GM23338 (cell line): ENCODE results near the gene MOGAT1. TPM values are rescaled to one million over a fixed set of nuclear protein-coding genes. Genes with fewer than 3 reads are reported as not detected.

Experiments
- ATAC-seq: fragments of 200-7000 bp; cut with Tn5 transposase; 3 replicates; pipeline ENCODE4 v1.9.1; 2020
- DNase-seq: peaks from one replicate; pipeline ENCODE4 v3.0.0-alpha.2; 2015; ENCODE audit warnings: low spot score
- H2AFZ ChIP-seq: fragments of 200-600 bp; sonication (generic); 2 replicates; pipeline ENCODE4 v1.8.0; 2016; ENCODE audit warnings: antibody characterized with exemption, mild to moderate bottlenecking, moderate library complexity
- H3F3A ChIP-seq: fragments of 200-600 bp; sonication (generic); replicated peaks from 2 replicates; pipeline ENCODE4 v1.8.0; 2017; ENCODE audit warnings: antibody characterized with exemption, mixed run types, low read depth
- H3K27ac ChIP-seq: fragments of 200-600 bp; sonication (generic); 2 replicates; pipeline ENCODE4 v1.6.1; 2016; ENCODE audit warnings: low read depth
- H3K27me3 ChIP-seq: fragments of 200-600 bp; sonication (generic); 2 replicates; pipeline ENCODE4 v1.8.0; 2016; ENCODE audit warnings: mild to moderate bottlenecking, mixed run types, moderate library complexity; ENCODE audit not compliant: insufficient read depth
- H3K36me3 ChIP-seq: fragments of 200-600 bp; sonication (generic); 2 replicates; pipeline ENCODE4 v1.8.0; 2016; ENCODE audit warnings: mild to moderate bottlenecking; ENCODE audit not compliant: insufficient read depth
- H3K4me1 ChIP-seq: fragments of 200-600 bp; sonication (generic); 2 replicates; pipeline ENCODE4 v1.8.0; 2016; ENCODE audit warnings: mild to moderate bottlenecking, moderate library complexity; ENCODE audit not compliant: insufficient read depth
- H3K4me2 ChIP-seq: fragments of 200-600 bp; sonication (generic); 2 replicates; pipeline ENCODE4 v1.7.1; 2017; ENCODE audit warnings: mixed run types
- H3K4me3 ChIP-seq: fragments of 200-600 bp; sonication (generic); 2 replicates; pipeline ENCODE4 v1.6.1; 2016; ENCODE audit warnings: mixed run types
- H3K79me2 ChIP-seq: fragments of 200-600 bp; sonication (generic); replicated peaks from 2 replicates; pipeline ENCODE4 v1.8.0; 2017; ENCODE audit warnings: mild to moderate bottlenecking; ENCODE audit not compliant: insufficient read depth
- H3K9me2 ChIP-seq: fragments of 200-600 bp; sonication (generic); 2 replicates; pipeline ENCODE4 v1.8.0; 2017; ENCODE audit not compliant: insufficient read depth
- H4K20me1 ChIP-seq: fragments of 200-600 bp; sonication (generic); replicated peaks from 2 replicates; pipeline ENCODE4 v1.8.0; 2017; ENCODE audit warnings: mild to moderate bottlenecking; ENCODE audit not compliant: insufficient read depth
- H3K27ac Mint-ChIP-seq: 2 replicates; pipeline ENCODE4 v1.8.0; 2020; ENCODE audit warnings: inconsistent platforms, mild to moderate bottlenecking, moderate library complexity, mixed read lengths
- H3K27me3 Mint-ChIP-seq: 3 replicates; pipeline ENCODE4 v1.8.0; 2022; ENCODE audit warnings: low read depth, mild to moderate bottlenecking, moderate library complexity, mixed read lengths, inconsistent platforms; ENCODE audit not compliant: insufficient read depth, poor library complexity
- H3K36me3 Mint-ChIP-seq: 3 replicates; pipeline ENCODE4 v1.8.0; 2021; ENCODE audit warnings: low read depth, mild to moderate bottlenecking, inconsistent platforms, moderate library complexity, mixed read lengths
- H3K4me1 Mint-ChIP-seq: 3 replicates; pipeline ENCODE4 v1.8.0; 2020; ENCODE audit warnings: mild to moderate bottlenecking, inconsistent platforms, mixed read lengths
- H3K4me3 Mint-ChIP-seq: 3 replicates; pipeline ENCODE4 v1.8.0; 2021; ENCODE audit warnings: moderate library complexity, mild to moderate bottlenecking, inconsistent platforms, mixed read lengths
- H3K9me3 Mint-ChIP-seq: 3 replicates; pipeline ENCODE4 v1.8.0; 2020; ENCODE audit warnings: moderate library complexity, mild to moderate bottlenecking, inconsistent platforms, mixed read lengths
- CREB1 ChIP-seq: fragments of 250-450 bp; sonication (Bioruptor Pico); IDR thresholded peaks from 2 replicates; pipeline ENCODE4 v1.5.0; 2020; ENCODE audit warnings: low read depth, mild to moderate bottlenecking, moderate library complexity
- EZH2phosphoT487 ChIP-seq: fragments of 200-600 bp; sonication (generic); IDR thresholded peaks from one replicate; pipeline ENCODE4 v1.8.1; 2018; ENCODE audit warnings: antibody characterized with exemption; ENCODE audit not compliant: unreplicated experiment
- JUNB ChIP-seq: IDR thresholded peaks from one replicate; pipeline ENCODE4 v1.6.1; 2016; ENCODE audit warnings: antibody characterized with exemption; ENCODE audit not compliant: unreplicated experiment
- POLR2AphosphoS5 ChIP-seq: IDR thresholded peaks from 2 replicates; pipeline ENCODE4 v1.6.1; 2016; ENCODE audit warnings: antibody characterized with exemption, low read depth
- STAT1 ChIP-seq: IDR thresholded peaks from one replicate; pipeline ENCODE4 v1.6.1; 2016; ENCODE audit warnings: antibody characterized with exemption; ENCODE audit not compliant: unreplicated experiment
- polyA plus RNA-seq: library from polyadenylated mRNA; unstranded; fragments of >200 nt; fragmentation: Nextera tagmentation; extraction: Ambion mirVana; gene quantifications from 2 replicates; pipeline ENCODE4 v1.2.1, GENCODE V29; 2016
- total RNA-seq: library from RNA; depleted of rRNA; stranded (reverse); fragments of >200 nt; shearing (Covaris generic); gene quantifications from 2 replicates; pipeline ENCODE4 v1.2.3, GENCODE V29; 2014
- TF ChIP-seq, protein P1 (sequence below): fragments of 250-450 bp; sonication (Bioruptor Pico); IDR thresholded peaks from 2 replicates; pipeline ENCODE4 v1.5.0; 2020; ENCODE audit warnings: mild to moderate bottlenecking, moderate library complexity
- TF ChIP-seq, protein P2 (sequence below): IDR thresholded peaks from 2 replicates; pipeline ENCODE4 v1.6.1; 2016; ENCODE audit warnings: antibody characterized with exemption
- TF ChIP-seq, protein P3 (sequence below), 2 experiments: fragments of 200-600 bp in 1 of 2; sonication (generic) in 1 of 2; conservative IDR thresholded peaks; 2 replicates each; pipeline versions ENCODE4 v1.5.1 to v1.6.1; 2016 to 2017; ENCODE audit warnings: antibody characterized with exemption in 2 of 2, low read depth in 2 of 2, mild to moderate bottlenecking in 2 of 2, moderate library complexity in 1 of 2

The MOGAT1 gene
- total and polyA plus RNA-seq, 2 experiments from 2014 or later = 0.86 to 0.94 TPM

DNA sequence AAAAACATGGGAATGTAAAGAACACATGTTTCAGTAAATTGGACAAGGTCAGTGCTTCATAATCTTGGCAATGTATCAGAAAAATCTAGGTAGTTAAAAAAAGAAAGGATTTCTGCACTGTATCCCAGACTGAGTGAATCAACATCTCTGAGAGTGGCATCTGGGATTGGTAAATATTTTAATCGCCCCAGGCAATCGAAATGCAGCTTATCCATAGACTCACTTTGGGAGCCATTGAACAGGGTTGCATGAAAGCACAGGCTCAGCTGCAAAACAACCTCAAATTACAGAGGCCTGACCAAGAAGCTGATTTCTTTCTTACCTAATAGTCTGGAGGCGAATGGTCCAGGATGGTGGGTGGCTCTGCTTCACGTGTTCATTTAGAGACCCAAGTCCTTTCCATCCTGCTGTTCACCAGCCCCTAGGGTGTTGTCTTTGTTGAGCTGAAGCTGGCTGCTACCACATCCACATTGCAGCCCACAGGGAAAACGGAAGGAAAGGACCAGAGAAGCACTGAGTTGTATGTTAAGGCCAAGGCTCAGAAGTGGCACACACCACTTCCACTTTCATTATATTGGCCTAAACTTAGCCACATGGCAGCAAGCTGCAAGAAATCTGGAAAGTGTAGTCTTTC, 59.0 kb downstream of the MOGAT1 start (continued):
- TF ChIP-seq, protein P1, sequence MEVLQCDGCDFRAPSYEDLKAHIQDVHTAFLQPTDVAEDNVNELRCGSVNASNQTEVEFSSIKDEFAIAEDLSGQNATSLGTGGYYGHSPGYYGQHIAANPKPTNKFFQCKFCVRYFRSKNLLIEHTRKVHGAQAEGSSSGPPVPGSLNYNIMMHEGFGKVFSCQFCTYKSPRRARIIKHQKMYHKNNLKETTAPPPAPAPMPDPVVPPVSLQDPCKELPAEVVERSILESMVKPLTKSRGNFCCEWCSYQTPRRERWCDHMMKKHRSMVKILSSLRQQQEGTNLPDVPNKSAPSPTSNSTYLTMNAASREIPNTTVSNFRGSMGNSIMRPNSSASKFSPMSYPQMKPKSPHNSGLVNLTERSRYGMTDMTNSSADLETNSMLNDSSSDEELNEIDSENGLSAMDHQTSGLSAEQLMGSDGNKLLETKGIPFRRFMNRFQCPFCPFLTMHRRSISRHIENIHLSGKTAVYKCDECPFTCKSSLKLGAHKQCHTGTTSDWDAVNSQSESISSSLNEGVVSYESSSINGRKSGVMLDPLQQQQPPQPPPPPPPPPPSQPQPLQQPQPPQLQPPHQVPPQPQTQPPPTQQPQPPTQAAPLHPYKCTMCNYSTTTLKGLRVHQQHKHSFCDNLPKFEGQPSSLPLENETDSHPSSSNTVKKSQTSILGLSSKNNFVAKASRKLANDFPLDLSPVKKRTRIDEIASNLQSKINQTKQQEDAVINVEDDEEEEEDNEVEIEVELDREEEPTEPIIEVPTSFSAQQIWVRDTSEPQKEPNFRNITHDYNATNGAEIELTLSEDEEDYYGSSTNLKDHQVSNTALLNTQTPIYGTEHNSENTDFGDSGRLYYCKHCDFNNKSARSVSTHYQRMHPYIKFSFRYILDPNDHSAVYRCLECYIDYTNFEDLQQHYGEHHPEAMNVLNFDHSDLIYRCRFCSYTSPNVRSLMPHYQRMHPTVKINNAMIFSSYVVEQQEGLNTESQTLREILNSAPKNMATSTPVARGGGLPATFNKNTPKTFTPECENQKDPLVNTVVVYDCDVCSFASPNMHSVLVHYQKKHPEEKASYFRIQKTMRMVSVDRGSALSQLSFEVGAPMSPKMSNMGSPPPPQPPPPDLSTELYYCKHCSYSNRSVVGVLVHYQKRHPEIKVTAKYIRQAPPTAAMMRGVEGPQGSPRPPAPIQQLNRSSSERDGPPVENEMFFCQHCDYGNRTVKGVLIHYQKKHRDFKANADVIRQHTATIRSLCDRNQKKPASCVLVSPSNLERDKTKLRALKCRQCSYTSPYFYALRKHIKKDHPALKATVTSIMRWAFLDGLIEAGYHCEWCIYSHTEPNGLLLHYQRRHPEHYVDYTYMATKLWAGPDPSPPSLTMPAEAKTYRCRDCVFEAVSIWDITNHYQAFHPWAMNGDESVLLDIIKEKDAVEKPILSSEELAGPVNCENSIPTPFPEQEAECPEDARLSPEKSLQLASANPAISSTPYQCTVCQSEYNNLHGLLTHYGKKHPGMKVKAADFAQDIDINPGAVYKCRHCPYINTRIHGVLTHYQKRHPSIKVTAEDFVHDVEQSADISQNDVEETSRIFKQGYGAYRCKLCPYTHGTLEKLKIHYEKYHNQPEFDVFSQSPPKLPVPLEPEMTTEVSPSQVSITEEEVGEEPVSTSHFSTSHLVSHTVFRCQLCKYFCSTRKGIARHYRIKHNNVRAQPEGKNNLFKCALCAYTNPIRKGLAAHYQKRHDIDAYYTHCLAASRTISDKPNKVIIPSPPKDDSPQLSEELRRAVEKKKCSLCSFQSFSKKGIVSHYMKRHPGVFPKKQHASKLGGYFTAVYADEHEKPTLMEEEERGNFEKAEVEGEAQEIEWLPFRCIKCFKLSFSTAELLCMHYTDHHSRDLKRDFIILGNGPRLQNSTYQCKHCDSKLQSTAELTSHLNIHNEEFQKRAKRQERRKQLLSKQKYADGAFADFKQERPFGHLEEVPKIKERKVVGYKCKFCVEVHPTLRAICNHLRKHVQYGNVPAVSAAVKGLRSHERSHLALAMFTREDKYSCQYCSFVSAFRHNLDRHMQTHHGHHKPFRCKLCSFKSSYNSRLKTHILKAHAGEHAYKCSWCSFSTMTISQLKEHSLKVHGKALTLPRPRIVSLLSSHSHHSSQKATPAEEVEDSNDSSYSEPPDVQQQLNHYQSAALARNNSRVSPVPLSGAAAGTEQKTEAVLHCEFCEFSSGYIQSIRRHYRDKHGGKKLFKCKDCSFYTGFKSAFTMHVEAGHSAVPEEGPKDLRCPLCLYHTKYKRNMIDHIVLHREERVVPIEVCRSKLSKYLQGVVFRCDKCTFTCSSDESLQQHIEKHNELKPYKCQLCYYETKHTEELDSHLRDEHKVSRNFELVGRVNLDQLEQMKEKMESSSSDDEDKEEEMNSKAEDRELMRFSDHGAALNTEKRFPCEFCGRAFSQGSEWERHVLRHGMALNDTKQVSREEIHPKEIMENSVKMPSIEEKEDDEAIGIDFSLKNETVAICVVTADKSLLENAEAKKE (CRISPR knock-in tag) = no peak
- TF ChIP-seq, protein P2, sequence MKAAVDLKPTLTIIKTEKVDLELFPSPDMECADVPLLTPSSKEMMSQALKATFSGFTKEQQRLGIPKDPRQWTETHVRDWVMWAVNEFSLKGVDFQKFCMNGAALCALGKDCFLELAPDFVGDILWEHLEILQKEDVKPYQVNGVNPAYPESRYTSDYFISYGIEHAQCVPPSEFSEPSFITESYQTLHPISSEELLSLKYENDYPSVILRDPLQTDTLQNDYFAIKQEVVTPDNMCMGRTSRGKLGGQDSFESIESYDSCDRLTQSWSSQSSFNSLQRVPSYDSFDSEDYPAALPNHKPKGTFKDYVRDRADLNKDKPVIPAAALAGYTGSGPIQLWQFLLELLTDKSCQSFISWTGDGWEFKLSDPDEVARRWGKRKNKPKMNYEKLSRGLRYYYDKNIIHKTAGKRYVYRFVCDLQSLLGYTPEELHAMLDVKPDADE = no peak
- TF ChIP-seq EZH2phosphoT487 (no peak), CREB1 (CRISPR knock-in tag) (no peak), JUNB (no peak)

DNA sequence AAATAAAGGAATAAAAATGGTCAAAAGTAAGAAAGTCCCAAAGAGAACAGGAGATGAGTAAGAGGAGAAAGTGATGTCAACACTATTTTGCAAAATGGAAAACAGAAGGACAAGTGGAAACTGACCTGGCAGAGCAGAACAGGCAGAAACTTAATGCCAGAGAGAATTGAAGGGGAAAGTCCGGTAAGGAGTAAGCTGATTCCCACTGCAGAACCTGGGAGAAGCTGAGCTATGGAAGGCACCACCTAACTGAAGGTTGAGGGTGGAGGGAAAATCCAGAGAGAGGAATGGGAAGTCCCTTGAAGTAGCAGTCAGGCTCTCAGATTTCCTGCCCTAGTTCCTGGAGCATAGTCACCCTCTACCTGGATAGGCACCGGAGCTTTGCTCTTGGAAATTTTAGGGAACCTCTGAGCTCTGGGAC, 59.8 kb downstream of the MOGAT1 start:
- no peak overlapping the region for H3K4me3 ChIP-seq
- DNase-seq = no peak
- H3K4me2 ChIP-seq = no peak overlapping the region
- H3K79me2 ChIP-seq = no peaks in the 10 kb centered on the region
- no peaks in the 10 kb centered on the region for H4K20me1 ChIP-seq
- no peaks in the 10 kb centered on the region for H3K36me3 Mint-ChIP-seq
- no peaks in the 10 kb centered on the region for H3F3A ChIP-seq
- no peak overlapping the region for H3K27ac Mint-ChIP-seq
- no peaks in the 10 kb centered on the region for H3K4me1 ChIP-seq
- no peak overlapping the region for H3K27ac ChIP-seq
- no peak overlapping the region for H3K4me3 Mint-ChIP-seq
- no peaks in the 10 kb centered on the region for H3K9me3 Mint-ChIP-seq
- H2AFZ ChIP-seq = no peak overlapping the region
- peaks cover 8% of the 10 kb centered on the region; the same call in 1 of the 2 replicates for H3K9me2 ChIP-seq
- no peaks in the 10 kb centered on the region for H3K27me3 Mint-ChIP-seq
- TF ChIP-seq STAT1 (no peak), EZH2phosphoT487 (no peak), JUNB (no peak), POLR2AphosphoS5 (no peak)
- TF ChIP-seq, protein P3, sequence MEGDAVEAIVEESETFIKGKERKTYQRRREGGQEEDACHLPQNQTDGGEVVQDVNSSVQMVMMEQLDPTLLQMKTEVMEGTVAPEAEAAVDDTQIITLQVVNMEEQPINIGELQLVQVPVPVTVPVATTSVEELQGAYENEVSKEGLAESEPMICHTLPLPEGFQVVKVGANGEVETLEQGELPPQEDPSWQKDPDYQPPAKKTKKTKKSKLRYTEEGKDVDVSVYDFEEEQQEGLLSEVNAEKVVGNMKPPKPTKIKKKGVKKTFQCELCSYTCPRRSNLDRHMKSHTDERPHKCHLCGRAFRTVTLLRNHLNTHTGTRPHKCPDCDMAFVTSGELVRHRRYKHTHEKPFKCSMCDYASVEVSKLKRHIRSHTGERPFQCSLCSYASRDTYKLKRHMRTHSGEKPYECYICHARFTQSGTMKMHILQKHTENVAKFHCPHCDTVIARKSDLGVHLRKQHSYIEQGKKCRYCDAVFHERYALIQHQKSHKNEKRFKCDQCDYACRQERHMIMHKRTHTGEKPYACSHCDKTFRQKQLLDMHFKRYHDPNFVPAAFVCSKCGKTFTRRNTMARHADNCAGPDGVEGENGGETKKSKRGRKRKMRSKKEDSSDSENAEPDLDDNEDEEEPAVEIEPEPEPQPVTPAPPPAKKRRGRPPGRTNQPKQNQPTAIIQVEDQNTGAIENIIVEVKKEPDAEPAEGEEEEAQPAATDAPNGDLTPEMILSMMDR (conservative IDR thresholded peaks at IDR 0.05; ENCODE audit: low read depth in 2 of 2) = no peak
- no peaks in the 10 kb centered on the region for H3K27me3 ChIP-seq
- H3K4me1 Mint-ChIP-seq = peaks cover 3% of the 10 kb centered on the region; the same call in 2 of the 3 replicates
- no peak for ATAC-seq
- no peaks in the 10 kb centered on the region for H3K36me3 ChIP-seq
